Inferior parietal cortex (tissue), 1 donor: ENCODE results near the gene HTRA1.

ENCODE experiments used
- DNase-seq: peaks from one replicate; pipeline ENCODE4 v3.0.0-alpha.2; 2016; ENCODE audit errors: extremely low spot score

Gene HTRA1

GRCh38 chr10:122461367-122461728 lies at the start of gene HTRA1:
HTRA1 (plus strand) TSS chr10:122461553; CDS start chr10:122461653, 100 bp downstream.
- peak; percentile 72 for DNase-seq

GRCh38 chr10:122413327-122413726 lies 48.0 kb upstream of the HTRA1 start:
- DNase-seq = no peak

- no peak for DNase-seq
Observed at GRCh38 chr10:122417667-122418066, 43.7 kb upstream of the HTRA1 start.

GRCh38 chr10:122419016-122419415 lies 42.3 kb upstream of the HTRA1 start:
- DNase-seq = no peak

- DNase-seq = peak; percentile 58
Observed at GRCh38 chr10:122419876-122420623, 41.3 kb upstream of the HTRA1 start.

GRCh38 chr10:122420624-122421007 lies 40.7 kb upstream of the HTRA1 start:
- no peak for DNase-seq

GRCh38 chr10:122421054-122421625 lies 40.2 kb upstream of the HTRA1 start:
- no peak for DNase-seq

GRCh38 chr10:122421742-122422141 lies 39.6 kb upstream of the HTRA1 start:
- no peak for DNase-seq

- DNase-seq = no peak
Observed at GRCh38 chr10:122422266-122422989, 38.9 kb upstream of the HTRA1 start.

GRCh38 chr10:122424059-122424458 lies 37.3 kb upstream of the HTRA1 start:
- DNase-seq = no peak

- no peak for DNase-seq
Observed at GRCh38 chr10:122426829-122427228, 34.5 kb upstream of the HTRA1 start.

GRCh38 chr10:122427280-122427679 lies 34.1 kb upstream of the HTRA1 start:
- no peak for DNase-seq

- DNase-seq = peak; percentile 88
Observed at GRCh38 chr10:122435212-122435827, 26.0 kb upstream of the HTRA1 start.

- no peak for DNase-seq
Observed at GRCh38 chr10:122441961-122442360, 19.4 kb upstream of the HTRA1 start.

GRCh38 chr10:122445469-122445868 lies 15.9 kb upstream of the HTRA1 start:
- no peak for DNase-seq

GRCh38 chr10:122445904-122446303 lies 15.4 kb upstream of the HTRA1 start:
- DNase-seq = no peak

GRCh38 chr10:122446668-122447423 lies 14.5 kb upstream of the HTRA1 start:
- DNase-seq = no peak

GRCh38 chr10:122448600-122448999 lies 12.8 kb upstream of the HTRA1 start:
- no peak for DNase-seq

- DNase-seq = no peak
Observed at GRCh38 chr10:122449153-122449552, 12.2 kb upstream of the HTRA1 start.

- no peak for DNase-seq
Observed at GRCh38 chr10:122450353-122450990, 10.9 kb upstream of the HTRA1 start.

- no peak for DNase-seq
Observed at GRCh38 chr10:122454071-122454470, 7.3 kb upstream of the HTRA1 start.
